HepG2 (cell line): Measurements from ENCODE around the gene CCDC88B. TPM values are rescaled to one million over a fixed set of nuclear protein-coding genes. Genes with fewer than 3 reads are reported as not detected.

ENCODE experiments used
- ATAC-seq: fragments of 200-7000 bp; cut with Tn5 transposase; 3 replicates; pipeline ENCODE4 v1.9.1; 2020; ENCODE audit warnings: mild to moderate bottlenecking, moderate library complexity
- BruUV-seq: library from RNA; stranded (reverse); fragments of 400-500 nt; replicated peaks from 2 replicates; lab custom pipeline; 2021; lab: Mats Ljungman, UMichigan
- CTCF ChIA-PET: fragments of 300-600 bp; formaldehyde crosslinking; extraction: SDS; loops from one replicate; lab custom pipeline; 2021; ENCODE audit warnings: low total read pairs, inconsistent platforms, low intra/inter-chr PET ratio; lab: Yijun Ruan, JAX
- POLR2A ChIA-PET: fragments of 350-600 bp; sonication (Branson Sonifier 250); formaldehyde crosslinking; loops from one replicate; lab custom pipeline; 2020; ENCODE audit warnings: antibody characterized with exemption, inconsistent platforms; lab: Yijun Ruan, JAX
- DNase-seq: peaks from one replicate; pipeline ENCODE4 v3.0.0-alpha.2; 2015; ENCODE audit warnings: low spot score
- FAIRE-seq: peaks from 3 replicates; lab custom pipeline; 2011; peaks lifted over from hg19 to GRCh38; lab: Jason Lieb, UNC
- H2AFZ ChIP-seq: one replicate; pipeline ENCODE4 v1.6.1; 2011; ENCODE audit warnings: low read length, inconsistent platforms
- H3K27ac ChIP-seq: fragments of 300-600 bp; 3 replicates; pipeline ENCODE4 v1.8.0; 2011; ENCODE audit warnings: mixed run types, mild to moderate bottlenecking, mixed read lengths, low read length, inconsistent platforms; ENCODE audit not compliant: insufficient read depth; ENCODE audit errors: extremely low read length
- H3K27me3 ChIP-seq, 2 experiments: fragments of 200-600 bp in 1 of 2; 2 replicates in 1 of 2; 3 replicates in 1 of 2; pipeline versions ENCODE4 v1.6.0 to v1.8.0; 2011; ENCODE audit warnings: low read length in 2 of 2, mild to moderate bottlenecking in 2 of 2, moderate library complexity in 2 of 2, inconsistent platforms in 1 of 2; ENCODE audit not compliant: insufficient read depth in 2 of 2, control insufficient read depth in 1 of 2
- H3K36me3 ChIP-seq, 2 experiments: fragments of 200-600 bp in 1 of 2; replicated peaks in 1 of 2; 2 replicates in 1 of 2; 3 replicates in 1 of 2; pipeline versions ENCODE4 v1.5.1 to v1.8.0; 2011; ENCODE audit warnings: low read length in 2 of 2, inconsistent platforms in 1 of 2; ENCODE audit not compliant: insufficient read depth in 2 of 2, control insufficient read depth in 1 of 2
- H3K4me1 ChIP-seq: 2 replicates; pipeline ENCODE4 v1.5.1; 2012; ENCODE audit warnings: low read length, inconsistent platforms; ENCODE audit not compliant: insufficient read depth
- H3K4me2 ChIP-seq: 2 replicates; pipeline ENCODE4 v1.6.0; 2011; ENCODE audit warnings: low read depth, low read length, inconsistent platforms
- H3K4me3 ChIP-seq, 3 experiments: fragments of 200-600 bp in 1 of 3; sonication (generic), shearing (Covaris generic) in 1 of 3; replicated peaks in 1 of 3; 2 replicates each; pipeline ENCODE4 v1.5.1; 2011 to 2016; ENCODE audit warnings: low read length in 3 of 3, inconsistent platforms in 2 of 3, low read depth in 2 of 3, mild to moderate bottlenecking in 2 of 3, control low read depth in 1 of 3, mixed read lengths in 1 of 3; ENCODE audit not compliant: insufficient read depth in 1 of 3
- H3K79me2 ChIP-seq: one replicate; pipeline ENCODE4 v1.6.1; 2011; ENCODE audit warnings: low read length, inconsistent platforms; ENCODE audit not compliant: insufficient read depth
- H3K9ac ChIP-seq: 2 replicates; pipeline ENCODE4 v1.6.0; 2011; ENCODE audit warnings: mild to moderate bottlenecking, low read depth, low read length, inconsistent platforms; ENCODE audit not compliant: insufficient read depth
- H3K9me3 ChIP-seq: 2 replicates; pipeline ENCODE4 v1.5.1; 2012; ENCODE audit warnings: mild to moderate bottlenecking, low read length
- H4K20me1 ChIP-seq: 2 replicates; pipeline ENCODE4 v1.6.0; 2011; ENCODE audit warnings: inconsistent platforms, mild to moderate bottlenecking, low read length, moderate library complexity; ENCODE audit not compliant: insufficient read depth
- BORCS8-MEF2B ChIP-seq: sonication (generic); formaldehyde crosslinking; IDR thresholded peaks from 2 replicates; pipeline ENCODE4 v1.8.0; 2022; ENCODE audit warnings: mild to moderate bottlenecking, missing genetic modification reagents
- CTCF ChIP-seq: sonication (generic); formaldehyde crosslinking; IDR thresholded peaks from 2 replicates; pipeline ENCODE4 v1.5.0; 2020; ENCODE audit warnings: mild to moderate bottlenecking, missing genetic modification reagents, moderate library complexity
- PRDM4 ChIP-seq: sonication (generic); formaldehyde crosslinking; IDR thresholded peaks from 2 replicates; pipeline ENCODE4 v1.9.0; 2021; ENCODE audit warnings: missing genetic modification reagents, borderline replicate concordance
- WGBS: methylation state at CpG from one replicate; pipeline ENCODE4 v1.1.6; 2017; ENCODE audit warnings: low lambda C conversion rate; 5-methylcytosine and 5-hydroxymethylcytosine counted together
- in situ Hi-C: cut with HindIII; loops from 2 replicates; pipeline ENCODE4 v1.10.0; 2017; ENCODE audit warnings: low pct_unique_long_range_greater_than_20kb; ENCODE audit not compliant: extremely low pct_ligation_motif_present
- intact Hi-C: fragments of 100-400 bp; cut with micrococcal nuclease; formaldehyde crosslinking; loops from one replicate; pipeline ENCODE4 v1.10.0; 2022; ENCODE audit not compliant: unreplicated experiment
- polyA plus RNA-seq, 8 experiments: library from polyadenylated mRNA; depleted of rRNA in 3 of 8; stranded (reverse) in 7 of 8; unstranded in 1 of 8; fragments of >200 nt; fragmentation: Illumina TruSeq in 4 of 8; extraction: Trizol in 4 of 8; gene quantifications; 2 replicates each; pipeline versions ENCODE4 v1.2.1 to v1.2.3, GENCODE V29; 2011 to 2016; ENCODE audit warnings: low read depth in 4 of 8, missing spikeins in 1 of 8, mixed read lengths in 1 of 8; ENCODE audit not compliant: insufficient read depth in 1 of 8
- total RNA-seq, 5 experiments: library from RNA; depleted of rRNA; stranded (reverse); fragments of >200 nt; fragmentation: Illumina TruSeq; extraction: Trizol; gene quantifications; 2 replicates each; pipeline ENCODE4 v1.2.3, GENCODE V29; 2016; ENCODE audit warnings: low read depth in 1 of 5

The CCDC88B gene
- total and polyA plus RNA-seq, 2 of the 13 experiments (the other 11 are each of a cell fraction or from before 2014, with no cell fraction given): 3.6 to 4.8 TPM

DNA sequence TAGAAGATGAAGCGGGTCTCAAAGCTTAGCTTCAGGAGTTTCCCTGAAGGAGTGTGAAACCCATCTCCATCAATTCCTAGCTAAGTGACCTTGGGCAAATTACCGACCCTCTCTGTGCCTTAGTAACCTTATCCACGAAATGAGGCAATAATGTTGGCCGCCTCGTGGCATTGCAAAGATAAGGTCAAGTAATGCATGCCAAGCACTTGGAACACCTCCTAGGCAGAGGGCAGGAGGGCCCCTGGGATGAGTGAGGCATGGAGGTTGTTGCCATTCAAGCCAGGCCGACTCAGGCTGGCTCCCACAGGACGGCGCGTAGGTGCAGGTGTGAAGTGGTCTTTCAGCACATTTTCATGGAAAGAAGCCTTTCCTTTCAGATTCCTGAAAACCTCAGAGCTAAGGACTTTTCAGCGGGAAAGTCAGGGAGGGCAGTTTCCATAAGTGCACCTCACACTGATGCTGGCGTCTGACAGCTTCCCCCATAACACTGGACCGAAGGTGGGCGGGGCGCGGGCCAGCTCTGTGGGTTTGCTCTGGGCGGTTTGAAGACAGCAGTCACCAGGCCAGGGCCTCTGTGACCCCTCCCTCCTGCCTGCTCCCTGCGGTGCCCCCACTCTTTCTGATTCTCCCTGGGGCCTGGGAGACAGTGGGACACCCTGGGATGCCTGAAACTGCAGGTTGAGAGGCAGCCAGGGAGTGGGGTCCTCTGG lies 44.2 kb downstream of the CCDC88B start (continued):
- TF ChIP-seq PRDM4: no peak

DNA sequence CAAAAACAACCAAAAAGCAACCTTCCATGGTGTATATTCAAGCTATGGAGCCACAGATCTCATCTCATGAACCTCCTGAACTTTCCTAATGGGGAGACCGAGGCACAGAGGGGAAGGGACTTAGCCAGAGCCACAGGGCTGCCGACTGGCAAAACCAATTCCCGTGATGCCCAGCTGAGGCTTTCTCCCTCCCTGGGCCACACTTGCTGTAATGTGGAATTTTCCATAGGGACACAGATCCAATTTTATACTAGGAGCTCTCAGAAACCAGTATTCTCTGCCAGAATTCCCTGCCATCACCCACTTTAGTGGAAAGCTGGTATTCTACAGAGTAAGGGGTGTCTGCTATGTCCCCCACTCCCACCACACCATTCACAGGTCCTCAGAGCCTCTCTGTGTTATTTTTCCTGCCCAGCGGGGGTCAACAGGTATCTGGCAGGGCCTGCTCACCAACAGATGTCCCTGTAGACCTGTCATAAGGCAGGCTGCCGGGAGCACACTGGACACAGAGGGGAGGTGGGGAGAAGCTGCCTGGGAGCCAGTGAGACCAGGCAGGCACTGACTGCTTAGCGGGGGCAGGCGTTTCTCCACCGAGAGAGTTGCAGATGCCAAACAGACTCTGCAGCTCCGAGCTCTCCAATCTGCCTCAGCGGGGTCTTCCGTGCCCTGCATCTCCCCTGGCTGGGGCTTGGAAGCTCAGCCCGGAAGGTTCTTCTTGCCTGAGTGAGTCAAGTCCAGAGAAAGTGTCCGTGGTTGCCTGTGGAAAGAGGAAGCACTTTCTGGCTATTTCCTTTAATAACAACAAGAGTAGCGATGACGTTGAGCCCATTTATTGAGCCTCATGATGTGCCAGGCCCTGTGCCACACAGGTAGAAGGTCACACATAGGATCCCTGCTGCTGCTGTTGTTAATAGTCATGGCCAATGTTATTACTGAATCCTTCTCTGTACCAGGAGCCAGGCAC lies 45.3 kb downstream of the CCDC88B start:
- H4K20me1 ChIP-seq: no peaks in the 10 kb centered on the region
- ChIA-PET CTCF (no interaction called here), POLR2A (no interaction called here)
- no peak overlapping the region for H3K4me3 ChIP-seq
- intact Hi-C loops: no loop called here
- in situ Hi-C loops: no loop called here
- H2AFZ ChIP-seq: no peak overlapping the region
- ATAC-seq: peak; percentile 61
- BruUV-seq: no TSS peak
- TF ChIP-seq BORCS8-MEF2B (CRISPR knock-in tag): no peak
- peak; percentile 42; the same call in 1 of the 2 replicates for TF ChIP-seq CTCF
- TF ChIP-seq, all 625 proteins: peak for 1
- H3K4me1 ChIP-seq: no peaks in the 10 kb centered on the region
- H3K27ac ChIP-seq: no peak overlapping the region
- H3K9ac ChIP-seq: no peak overlapping the region
- FAIRE-seq: no peak
- 36% methylated on average over 12 of the region's 15 CpGs for WGBS
- no peak for DNase-seq
- no peaks in the 10 kb centered on the region for H3K9me3 ChIP-seq
- no peaks in the 10 kb centered on the region for H3K36me3 ChIP-seq
- peaks cover 9 to 55% of the 10 kb centered on the region in 2 experiments; a peak in 4 of 5 replicates for H3K27me3 ChIP-seq
- H3K79me2 ChIP-seq: no peaks in the 10 kb centered on the region
- H3K4me2 ChIP-seq: no peak overlapping the region
